Measurements from ENCODE around the gene HACL1. TPM values are rescaled to one million over a fixed set of nuclear protein-coding genes. Genes with fewer than 3 reads are reported as not detected.

Gene HACL1
- total RNA-seq, 1 experiment from 2014 or later: 44.9 TPM

GRCh38 chr3:15575446-15575845 is 25.9 kb downstream of the HACL1 start:
- no peak overlapping the region for H3K4me3 Mint-ChIP-seq
- TF ChIP-seq PREB (CRISPR knock-in tag; IDR thresholded peaks at IDR 0.05; ENCODE audit: borderline replicate concordance) (no peak), NFYB (CRISPR knock-in tag; conservative IDR thresholded peaks at IDR 0.05; ENCODE audit: low read depth) (no peak), AR (CRISPR knock-in tag; IDR thresholded peaks at IDR 0.05) (no peak), FOXK1 (CRISPR knock-in tag; IDR thresholded peaks at IDR 0.05) (no peak), CREM (CRISPR knock-in tag; IDR thresholded peaks at IDR 0.05) (no peak), ATF2 (CRISPR knock-in tag; IDR thresholded peaks at IDR 0.05; ENCODE audit: borderline replicate concordance, low read depth) (no peak), GRHL2 (CRISPR knock-in tag; IDR thresholded peaks at IDR 0.05; ENCODE audit: insufficient replicate concordance, severe bottlenecking) (no peak), TCF7 (CRISPR knock-in tag; IDR thresholded peaks at IDR 0.05; ENCODE audit: low read depth) (no peak), ZNF138 (CRISPR knock-in tag; conservative IDR thresholded peaks at IDR 0.05) (no peak), MXD4 (CRISPR knock-in tag; IDR thresholded peaks at IDR 0.05; ENCODE audit: borderline replicate concordance) (no peak), ETV6 (CRISPR knock-in tag; IDR thresholded peaks at IDR 0.05) (no peak), E2F4 (CRISPR knock-in tag; IDR thresholded peaks at IDR 0.05; ENCODE audit: borderline replicate concordance, low read depth) (no peak), JUN (CRISPR knock-in tag; IDR thresholded peaks at IDR 0.05) (no peak), ATF1 (CRISPR knock-in tag; IDR thresholded peaks at IDR 0.05) (no peak)
- no peak for ATAC-seq
- H3K9me3 Mint-ChIP-seq: no peaks in the 10 kb centered on the region
- H3K27me3 Mint-ChIP-seq (ENCODE audit: low read depth): no peaks in the 10 kb centered on the region
- H3K4me1 Mint-ChIP-seq: no peaks in the 10 kb centered on the region
- peaks cover 24% of the 10 kb centered on the region for H3K36me3 Mint-ChIP-seq
- DNase-seq (ENCODE audit: low spot score): no peak
- no peak overlapping the region for H3K27ac Mint-ChIP-seq
- CTCF ChIA-PET: interaction anchor here (0.7 kb wide), 1 partner anchor 19 kb away, joined by 3 read pairs; no protein-coding TSS in a partner anchor
- POLR2A ChIA-PET: no interaction called here

- ChIA-PET CTCF (no interaction called here), POLR2A (no interaction called here)
- ATAC-seq (no peak), DNase-seq (ENCODE audit: low spot score) (no peak)
- Mint-ChIP-seq H3K9me3 (no peaks in the 10 kb centered on the region), H3K27ac (no peak overlapping the region), H3K36me3 (peaks cover 25% of the 10 kb centered on the region), H3K4me1 (no peaks in the 10 kb centered on the region), H3K4me3 (no peak overlapping the region), H3K27me3 (ENCODE audit: low read depth) (no peaks in the 10 kb centered on the region)
- TF ChIP-seq ATF6 (CRISPR knock-in tag; IDR thresholded peaks at IDR 0.05): no peak
- TF ChIP-seq ZMAT4 (CRISPR knock-in tag; IDR thresholded peaks at IDR 0.05): no peak
- TF ChIP-seq AFF4 (CRISPR knock-in tag; IDR thresholded peaks at IDR 0.05; ENCODE audit: borderline replicate concordance): no peak
- TF ChIP-seq EMX1 (CRISPR knock-in tag; IDR thresholded peaks at IDR 0.05): no peak
- no peak for TF ChIP-seq IRF1 (CRISPR knock-in tag; IDR thresholded peaks at IDR 0.05)
- no peak for TF ChIP-seq ERG (CRISPR knock-in tag; IDR thresholded peaks at IDR 0.05)
- TF ChIP-seq MYBL2 (CRISPR knock-in tag; IDR thresholded peaks at IDR 0.05): no peak
Measured at GRCh38 chr3:15572138-15572537, 29.2 kb downstream of the HACL1 start.

Data from WTC11 (cell line).